NK-92 (cell line): ENCODE measurements around the gene NTSR2.
"Not testable (repeated sequence)": the region's sequence is repeated elsewhere in the genome, so short reads cannot be mapped to it uniquely, and the experiment has no call there.

Experiments
- DNase-seq: peaks from one replicate; lab custom pipeline; 2025; ENCODE audit not compliant: unreplicated experiment; lab: John Stamatoyannopoulos, UW

The NTSR2 gene

DNA sequence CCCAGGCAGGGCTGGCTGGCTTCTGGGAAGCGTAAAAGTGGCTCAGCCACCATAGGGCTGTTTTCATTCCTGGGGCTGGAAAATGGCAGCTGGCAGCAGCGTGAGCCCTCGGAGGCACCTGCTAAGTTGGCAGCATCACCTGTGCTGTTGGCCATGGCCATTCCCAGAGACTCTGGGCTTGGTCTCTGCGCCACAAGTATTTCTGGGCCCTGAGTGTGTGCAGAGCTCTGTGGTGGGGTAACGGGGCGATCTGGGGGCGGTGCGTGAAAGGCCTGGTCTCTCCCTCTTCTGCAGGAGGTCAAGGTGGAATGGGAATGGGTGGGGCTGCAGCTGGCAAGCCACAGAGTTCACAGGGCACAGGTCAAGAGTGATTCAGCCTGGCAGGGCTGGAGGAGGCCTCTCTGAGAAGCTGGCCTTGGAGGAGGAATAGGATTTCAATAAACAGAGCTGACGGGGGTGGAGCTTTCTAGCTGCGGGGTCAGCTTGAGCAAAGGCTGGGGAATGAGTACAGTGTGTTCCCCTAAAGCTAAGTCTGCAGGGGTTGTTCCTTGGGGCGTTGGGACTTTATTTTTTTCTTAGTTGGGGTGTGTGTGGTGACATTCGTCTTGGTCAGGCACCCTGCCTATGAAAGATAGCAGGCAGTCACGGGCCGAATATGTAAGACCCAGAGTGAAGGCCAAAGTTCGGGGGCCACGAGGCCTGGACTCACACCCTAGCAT, 10.3 kb upstream of the NTSR2 start:
- DNase-seq = no peak

DNA sequence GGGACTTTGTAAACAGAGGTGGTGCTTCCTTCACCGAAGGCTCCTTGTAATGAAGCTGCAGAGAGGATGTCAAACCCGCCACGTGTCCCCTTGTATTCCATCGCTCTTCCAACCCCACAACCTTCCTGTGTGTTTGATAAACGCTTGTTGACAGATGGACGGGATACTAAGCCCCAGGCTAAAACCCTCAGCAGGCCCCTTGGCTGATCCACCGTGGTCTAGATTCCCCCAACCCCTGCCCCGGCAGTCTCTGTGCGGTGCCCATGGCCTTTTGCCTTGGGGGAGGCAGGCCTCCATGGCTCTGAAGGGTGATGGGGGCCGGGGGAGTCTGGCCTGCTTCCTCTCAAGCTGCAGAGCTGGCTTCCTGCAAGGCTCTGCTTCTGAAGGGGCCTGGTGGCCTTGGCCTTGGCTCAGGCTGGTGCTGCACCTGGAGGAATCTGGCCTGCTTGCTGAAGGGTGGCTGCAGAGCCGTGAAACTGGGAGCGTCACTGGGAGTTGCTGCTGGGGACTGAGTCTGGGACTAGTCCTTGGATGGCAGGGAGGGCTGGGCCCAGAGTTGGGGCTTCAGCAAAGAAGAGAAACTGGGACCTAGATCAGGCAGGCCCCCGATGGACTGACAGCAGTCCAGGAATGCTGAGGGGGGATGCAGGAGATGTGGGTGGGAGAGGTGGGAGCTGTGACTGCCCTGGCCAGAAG, 9.6 kb upstream of the NTSR2 start:
- DNase-seq = no peak

DNA sequence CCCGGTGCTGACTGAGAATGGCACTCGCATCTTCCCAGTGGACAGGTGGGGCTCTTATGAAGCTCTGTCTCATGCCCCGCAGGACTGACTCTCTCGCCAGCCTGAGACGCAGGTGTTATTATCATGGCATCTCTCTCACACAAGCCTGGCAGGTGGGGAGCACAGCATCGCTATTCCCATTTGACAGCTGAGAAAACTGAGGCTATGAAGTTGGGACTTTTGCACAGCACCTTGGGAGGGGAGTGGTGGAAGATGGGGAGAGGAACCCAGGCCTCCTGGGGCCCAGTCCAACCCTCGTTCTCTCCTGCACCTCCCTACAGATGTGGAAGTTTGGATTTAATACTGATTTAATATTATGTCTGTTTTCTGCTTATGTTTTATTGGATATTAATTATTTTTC, 9.0 kb upstream of the NTSR2 start:
- no peak for DNase-seq

- DNase-seq = no peak
Measured at GRCh38 chr2:11678306-11678960, 8.4 kb upstream of the NTSR2 start.

DNA sequence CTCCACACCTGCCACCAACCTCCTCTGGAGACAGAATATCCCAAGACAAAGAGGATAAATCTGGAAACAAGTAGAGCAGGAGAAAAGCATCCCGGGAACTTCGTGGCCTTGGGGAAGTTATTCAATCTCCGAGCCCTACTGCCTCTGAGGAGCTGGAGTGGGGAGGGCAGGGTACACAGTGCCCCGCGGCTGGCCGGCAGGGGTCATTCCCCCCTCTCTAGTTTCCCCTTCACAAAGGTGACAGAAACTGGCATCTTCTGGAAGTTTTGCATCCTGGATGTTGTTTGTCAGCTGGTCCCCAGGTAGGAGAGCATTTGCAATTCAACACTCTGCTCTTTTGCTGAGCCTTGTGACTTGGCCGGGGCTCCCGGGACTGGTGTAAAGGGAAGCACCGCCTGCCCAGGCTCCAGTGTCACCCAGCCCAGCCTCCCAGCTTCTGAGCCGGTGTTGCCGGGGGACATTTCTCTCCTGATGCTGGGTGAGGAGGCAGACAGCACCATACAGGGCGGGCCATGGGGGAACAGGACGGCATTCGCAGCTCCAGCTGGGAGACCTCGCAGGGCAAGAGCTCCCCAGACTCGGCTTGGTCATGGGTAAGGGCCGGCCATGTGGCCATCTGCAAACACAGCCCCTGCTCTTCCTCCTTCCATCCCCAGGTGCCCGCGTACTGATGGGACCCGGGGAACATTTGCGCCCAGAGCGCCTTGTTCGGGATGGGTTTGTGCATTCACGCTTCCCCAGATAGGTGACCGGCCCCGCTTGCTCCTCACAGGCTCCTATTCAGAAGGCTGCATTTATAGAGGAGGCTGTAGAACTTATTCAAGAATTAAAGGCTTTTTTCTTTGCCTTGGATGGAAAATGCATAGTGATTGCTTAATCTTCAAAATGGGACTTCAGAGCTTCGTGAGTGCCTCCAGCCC, 7.4 kb upstream of the NTSR2 start:
- DNase-seq = no peak

GRCh38 chr2:11676640-11677039, 6.6 kb upstream of the NTSR2 start:
- no peak for DNase-seq

- DNase-seq = no peak
Measured at GRCh38 chr2:11675423-11676112, 5.6 kb upstream of the NTSR2 start.

DNA sequence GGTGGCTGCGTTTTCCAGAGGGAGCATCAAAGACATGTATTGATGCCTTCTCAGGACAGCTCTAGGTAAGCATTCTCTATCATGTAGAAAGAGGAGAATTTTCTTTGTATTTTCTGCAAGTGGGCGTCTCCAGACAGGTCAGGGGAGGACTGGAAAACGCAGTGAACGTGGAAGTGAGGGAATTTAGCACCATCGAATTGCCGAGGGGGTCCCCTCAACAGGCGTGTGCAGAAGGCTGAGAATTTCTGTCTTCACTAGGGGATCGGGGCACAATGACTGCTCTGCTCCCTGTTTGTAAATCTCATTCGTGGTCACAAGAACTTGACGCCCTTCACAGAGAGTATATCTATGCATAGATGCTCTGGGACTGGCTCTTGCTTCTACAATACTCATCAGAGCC, 5.0 kb upstream of the NTSR2 start:
- no peak for DNase-seq

- no peak for DNase-seq
Measured at GRCh38 chr2:11672407-11672806, 2.4 kb upstream of the NTSR2 start.

GRCh38 chr2:11667866-11668637, 1.9 kb downstream of the NTSR2 start:
- no peak for DNase-seq

DNA sequence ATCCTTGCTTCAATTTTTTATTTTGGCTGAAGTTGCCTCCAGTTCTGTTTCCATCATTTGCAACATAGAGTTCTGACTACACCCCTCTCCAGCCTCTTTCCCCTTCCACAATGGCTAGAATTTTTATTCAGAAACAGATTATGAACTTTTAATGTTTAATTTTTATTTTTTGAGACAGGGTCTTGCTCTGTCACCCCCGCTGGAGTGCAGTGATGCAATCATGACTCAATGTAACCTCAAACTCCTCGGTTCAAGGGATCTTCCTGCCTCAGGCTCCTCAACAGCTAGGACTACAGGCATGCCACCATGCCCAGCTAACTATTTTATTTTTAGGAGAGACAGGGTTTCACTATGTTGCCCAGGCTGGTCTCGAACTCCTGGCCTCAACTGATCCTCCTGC, 2.8 kb downstream of the NTSR2 start:
- no peak for DNase-seq

DNA sequence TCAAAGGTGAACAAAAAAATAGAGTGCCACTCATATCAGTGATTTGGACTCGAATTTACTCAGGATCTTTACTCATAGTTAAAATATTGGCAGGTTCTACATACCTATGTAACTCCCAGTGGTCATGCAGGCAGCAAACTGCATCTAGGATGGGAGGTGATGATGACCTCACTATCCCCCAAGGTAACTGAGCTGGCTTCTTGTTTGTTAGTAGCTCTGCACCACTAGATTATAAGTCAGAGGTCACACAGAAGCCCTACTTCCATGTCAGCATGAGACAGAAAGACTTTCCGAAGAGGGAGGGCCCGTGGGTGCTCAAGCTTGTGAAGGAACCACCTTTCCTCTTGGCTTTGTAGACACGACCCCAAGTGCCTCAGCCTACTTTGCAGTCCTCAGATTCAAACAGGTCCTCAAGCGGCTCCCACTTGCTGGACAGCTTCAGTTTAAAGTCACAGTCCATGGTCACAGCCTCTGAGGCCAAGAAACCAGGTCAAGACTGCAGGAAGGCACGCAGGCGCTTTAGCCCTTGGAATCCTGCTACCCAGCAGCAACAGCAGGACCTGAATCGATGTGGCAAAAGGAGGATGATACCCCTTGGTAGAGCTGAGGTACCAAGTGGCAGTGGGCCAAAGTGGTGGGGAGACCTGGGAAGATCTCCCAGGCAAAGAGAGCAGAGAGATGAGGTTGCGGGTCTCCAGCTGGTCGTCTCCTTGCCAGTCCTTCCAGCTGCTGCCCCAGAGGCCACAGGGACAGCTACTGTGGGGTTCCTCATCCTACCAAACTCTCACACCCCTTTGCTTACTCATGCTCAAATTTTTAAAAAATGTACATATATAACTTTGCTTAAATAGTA, 4.3 kb downstream of the NTSR2 start:
- no peak for DNase-seq

DNA sequence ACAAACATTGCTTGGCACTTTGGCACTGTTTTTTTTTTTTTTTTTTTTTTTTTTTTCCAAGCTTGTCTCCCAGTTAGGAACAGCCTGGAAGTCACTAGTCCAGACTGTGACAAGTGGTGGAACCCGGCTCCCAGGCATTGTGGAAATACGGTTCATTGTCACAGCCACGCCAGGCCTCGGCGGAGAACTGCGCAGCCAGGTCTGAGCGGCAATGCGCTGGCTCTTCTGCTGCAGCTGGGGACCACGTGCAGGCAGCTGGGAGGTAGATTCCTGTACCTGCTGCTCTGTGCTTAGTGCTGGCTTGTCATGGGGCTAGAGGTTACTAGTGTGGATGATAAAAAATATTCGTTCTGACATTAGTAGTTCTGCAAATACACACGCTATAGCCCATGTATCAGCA, 5.0 kb downstream of the NTSR2 start:
- no peak for DNase-seq

DNA sequence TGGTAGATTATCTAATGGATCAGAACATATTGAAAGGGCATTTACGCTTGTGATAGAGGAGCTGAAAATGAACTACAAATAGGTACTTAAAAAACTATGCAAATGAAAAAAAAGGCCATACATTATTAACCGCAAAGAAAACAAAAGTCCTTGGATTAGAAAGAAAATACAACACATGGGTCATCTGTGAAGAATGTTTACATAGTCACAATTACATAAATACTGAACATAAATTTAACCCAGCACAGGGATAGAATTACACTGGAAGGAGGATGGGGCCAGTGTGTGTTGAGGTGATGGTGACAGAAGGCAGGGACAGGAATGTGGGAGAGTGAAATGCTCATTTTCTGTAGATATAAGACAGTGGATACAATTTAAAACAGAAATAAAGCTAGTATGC, 6.6 kb downstream of the NTSR2 start:
- no peak for DNase-seq

- DNase-seq = no peak
Measured at GRCh38 chr2:11662882-11663281, 7.1 kb downstream of the NTSR2 start.

GRCh38 chr2:11661891-11662435, 8.0 kb downstream of the NTSR2 start:
- no peak for DNase-seq

DNA sequence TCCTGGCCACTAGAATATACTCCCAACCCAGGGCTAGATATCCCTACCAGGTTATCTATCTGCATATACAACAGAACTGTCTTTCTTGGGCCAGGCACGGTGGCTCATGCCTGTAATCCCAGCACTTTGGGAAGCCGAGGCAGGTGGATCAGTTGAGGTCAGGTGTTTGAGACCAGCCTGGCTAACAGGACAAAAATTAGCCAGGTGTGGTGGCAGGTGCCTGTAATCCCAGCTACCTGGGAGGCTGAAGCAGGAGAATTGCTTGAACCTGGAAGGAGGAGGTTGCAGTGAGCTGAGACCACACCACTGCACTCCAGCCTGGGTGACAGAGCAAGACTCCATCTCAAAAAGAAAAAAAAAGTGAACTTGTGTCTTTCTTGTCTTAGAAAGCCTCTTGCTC, 9.6 kb downstream of the NTSR2 start:
- DNase-seq = not testable (repeated sequence)

- DNase-seq = no peak
Measured at GRCh38 chr2:11659851-11660250, 10.1 kb downstream of the NTSR2 start.

- no peak for DNase-seq
Measured at GRCh38 chr2:11659115-11659475, 10.9 kb downstream of the NTSR2 start.
